Neuronal stem cell (in vitro differentiated cells): ENCODE measurements around the gene TACSTD2.

Source experiments
- DNase-seq: peaks from one replicate; pipeline ENCODE4 v3.0.0-alpha.2; 2013; ENCODE audit warnings: low spot score
- H2AFZ ChIP-seq: one replicate; pipeline ENCODE4 v1.6.1; 2013; ENCODE audit warnings: mild to moderate bottlenecking, low read length, inconsistent platforms
- H2AK5ac ChIP-seq: 2 replicates; pipeline ENCODE4 v1.6.1; 2013; ENCODE audit warnings: low read depth, mild to moderate bottlenecking, inconsistent platforms, low read length, moderate library complexity, mixed read lengths
- H2BK120ac ChIP-seq: 2 replicates; pipeline ENCODE4 v1.6.1; 2013; ENCODE audit warnings: low read depth, mild to moderate bottlenecking, inconsistent platforms, low read length, moderate library complexity, mixed read lengths
- H2BK12ac ChIP-seq: one replicate; pipeline ENCODE4 v1.6.1; 2013; ENCODE audit warnings: low read length, inconsistent platforms
- H2BK15ac ChIP-seq: 2 replicates; pipeline ENCODE4 v1.6.1; 2013; ENCODE audit warnings: mild to moderate bottlenecking, low read length, inconsistent platforms, mixed read lengths
- H2BK5ac ChIP-seq: one replicate; pipeline ENCODE4 v1.6.1; 2013; ENCODE audit warnings: inconsistent platforms, mild to moderate bottlenecking, low read length, moderate library complexity
- H3K14ac ChIP-seq: one replicate; pipeline ENCODE4 v1.6.1; 2013; ENCODE audit warnings: low read length, inconsistent platforms
- H3K18ac ChIP-seq: 2 replicates; pipeline ENCODE4 v1.6.1; 2013; ENCODE audit warnings: low read length, inconsistent platforms
- H3K23ac ChIP-seq: 2 replicates; pipeline ENCODE4 v1.6.1; 2013; ENCODE audit warnings: low read depth, mild to moderate bottlenecking, mixed read lengths, low read length, inconsistent platforms; ENCODE audit not compliant: poor library complexity
- H3K27ac ChIP-seq: replicated peaks from 3 replicates; pipeline ENCODE4 v1.5.1; 2013; ENCODE audit warnings: low read length, inconsistent platforms
- H3K27me3 ChIP-seq, 3 experiments: 2 replicates each; pipeline ENCODE4 v1.6.1; 2013; ENCODE audit warnings: low read length in 3 of 3, mild to moderate bottlenecking in 2 of 3, inconsistent platforms in 1 of 3, low read depth in 1 of 3, mixed read lengths in 1 of 3, moderate library complexity in 1 of 3; ENCODE audit not compliant: control insufficient read depth in 3 of 3, insufficient read depth in 3 of 3
- H3K36me3 ChIP-seq, 2 donors: replicated peaks in 1 of 2; 2 replicates each; pipeline ENCODE4 v1.6.1; 2013; ENCODE audit warnings: low read length in 2 of 2; ENCODE audit not compliant: control insufficient read depth in 2 of 2, insufficient read depth in 2 of 2
- H3K4ac ChIP-seq: 2 replicates; pipeline ENCODE4 v1.6.1; 2013; ENCODE audit warnings: inconsistent platforms, mild to moderate bottlenecking, low read length, moderate library complexity
- H3K4me1 ChIP-seq, 2 donors: 1 replicate in 1 of 2; 2 replicates in 1 of 2; pipeline ENCODE4 v1.6.1; 2013; ENCODE audit warnings: low read length in 2 of 2, low read depth in 1 of 2; ENCODE audit not compliant: control insufficient read depth in 2 of 2, insufficient read depth in 1 of 2
- H3K4me2 ChIP-seq: one replicate; pipeline ENCODE4 v1.6.1; 2013; ENCODE audit warnings: mild to moderate bottlenecking, low read length, inconsistent platforms; ENCODE audit not compliant: insufficient read depth, poor library complexity, severe bottlenecking
- H3K4me3 ChIP-seq, 2 donors: 2 replicates each; pipeline ENCODE4 v1.5.1; 2013; ENCODE audit warnings: low read length in 2 of 2, mild to moderate bottlenecking in 2 of 2, inconsistent platforms in 1 of 2, moderate library complexity in 1 of 2
- H3K79me1 ChIP-seq: one replicate; pipeline ENCODE4 v1.6.1; 2013; ENCODE audit warnings: low read depth, mild to moderate bottlenecking, inconsistent platforms, low read length, moderate library complexity
- H3K9ac ChIP-seq: one replicate; pipeline ENCODE4 v1.6.1; 2013; ENCODE audit warnings: mild to moderate bottlenecking, low read depth, low read length, inconsistent platforms; ENCODE audit not compliant: poor library complexity
- H3K9me3 ChIP-seq, 2 donors: replicated peaks in 1 of 2; 2 replicates each; pipeline versions ENCODE3 to v1.6.1; 2013; ENCODE audit warnings: low read length in 2 of 2, mild to moderate bottlenecking in 2 of 2, inconsistent platforms in 1 of 2, low read depth in 1 of 2, mixed read lengths in 1 of 2, moderate library complexity in 1 of 2; ENCODE audit not compliant: control insufficient read depth in 2 of 2, insufficient read depth in 1 of 2
- H4K8ac ChIP-seq: one replicate; pipeline ENCODE4 v1.6.1; 2013; ENCODE audit warnings: low read depth, mild to moderate bottlenecking, inconsistent platforms, low read length, moderate library complexity
- H4K91ac ChIP-seq: one replicate; pipeline ENCODE4 v1.6.1; 2013; ENCODE audit warnings: low read length, low read depth, mild to moderate bottlenecking, inconsistent platforms; ENCODE audit not compliant: poor library complexity
- WGBS, 2 donors: extraction: QIAGEN DNeasy Blood & Tissue Kit; methylation state at CpG; one replicate each; pipeline ENCODE4 v1.1.7; 2013; ENCODE audit warnings: missing lambda C conversion rate in 2 of 2, mixed read lengths in 1 of 2; ENCODE audit not compliant: insufficient read length in 2 of 2, insufficient replicate concordance in 1 of 2; ENCODE audit errors: extremely low coverage in 2 of 2; 5-methylcytosine and 5-hydroxymethylcytosine counted together

TACSTD2 gene

GRCh38 chr1:58576325-58576726 is 726 bp downstream of the TACSTD2 start:
- Histone ChIP-seq H3K4me1 (peaks cover 5 to 7% of the 10 kb centered on the region in 2 donors), H3K27ac (no peak overlapping the region), H3K14ac (peak overlapping the region; percentile 91), H3K23ac (peak overlapping the region; percentile 86), H2BK12ac (no peak overlapping the region), H4K8ac (no peak overlapping the region), H3K36me3 (no peaks in the 10 kb centered on the region), H3K18ac (peak overlapping the region; percentile 95), H3K79me1 (no peaks in the 10 kb centered on the region), H3K9ac (no peak overlapping the region), H2BK120ac (no peak overlapping the region), H3K9me3 (peaks cover 0 to 5% of the 10 kb centered on the region in 2 donors), H3K4me3 (peak overlapping the region in 1 of 2 donors; percentile 75), H2BK15ac (no peak overlapping the region), H2BK5ac (no peak overlapping the region), H3K4ac (no peak overlapping the region), H3K4me2 (no peak overlapping the region), H2AFZ (no peak overlapping the region), H2AK5ac (peak overlapping the region; percentile 88), H3K27me3 (peaks cover 0 to 22% (median 15%) of the 10 kb centered on the region in 3 experiments), H4K91ac (peak overlapping the region; percentile 35)
- WGBS, 2 donors = no CpG with 5 or more reads among the region's 43 CpGs
- DNase-seq = no peak

- Histone ChIP-seq H3K14ac (no peak overlapping the region), H3K23ac (peak overlapping the region; percentile 34), H3K27ac (no peak overlapping the region), H3K9me3 (peaks cover 0 to 5% of the 10 kb centered on the region in 2 donors), H2BK12ac (no peak overlapping the region), H3K4me2 (no peak overlapping the region), H3K18ac (no peak overlapping the region), H3K4me3 (no peak overlapping the region), H3K9ac (no peak overlapping the region), H3K27me3 (peaks cover 0 to 22% (median 15%) of the 10 kb centered on the region in 3 experiments), H2BK15ac (no peak overlapping the region), H4K91ac (no peak overlapping the region), H3K4ac (no peak overlapping the region), H2BK5ac (no peak overlapping the region), H4K8ac (no peak overlapping the region), H3K36me3 (no peaks in the 10 kb centered on the region), H3K4me1 (peaks cover 5 to 7% of the 10 kb centered on the region in 2 donors), H2BK120ac (no peak overlapping the region), H3K79me1 (no peaks in the 10 kb centered on the region), H2AFZ (no peak overlapping the region), H2AK5ac (peak overlapping the region; percentile 88)
- DNase-seq = no peak
- WGBS, 2 donors = no CpG with 5 or more reads among the region's 32 CpGs
Observed at GRCh38 chr1:58575551-58576324, 1.3 kb downstream of the TACSTD2 start.

- Histone ChIP-seq H3K18ac (no peak overlapping the region), H2BK12ac (no peak overlapping the region), H3K4me2 (no peak overlapping the region), H3K4me3 (no peak overlapping the region), H3K27ac (no peak overlapping the region), H4K8ac (no peak overlapping the region), H2BK120ac (no peak overlapping the region), H3K9me3 (peaks cover 0 to 5% of the 10 kb centered on the region in 2 donors), H3K36me3 (no peaks in the 10 kb centered on the region), H2BK15ac (no peak overlapping the region), H3K79me1 (no peaks in the 10 kb centered on the region), H3K4me1 (peaks cover 3 to 7% of the 10 kb centered on the region in 2 donors), H3K4ac (no peak overlapping the region), H4K91ac (no peak overlapping the region), H2AFZ (no peak overlapping the region), H3K14ac (no peak overlapping the region), H2BK5ac (no peak overlapping the region), H3K9ac (no peak overlapping the region), H3K27me3 (peaks cover 0 to 22% (median 15%) of the 10 kb centered on the region in 3 experiments), H3K23ac (no peak overlapping the region), H2AK5ac (no peak overlapping the region)
- WGBS, 2 donors = no CpG with 5 or more reads among the region's 2 CpGs
- DNase-seq = no peak
Observed at GRCh38 chr1:58574816-58575215, 2.2 kb downstream of the TACSTD2 start.

GRCh38 chr1:58573705-58574591 is 3.1 kb downstream of the TACSTD2 start:
- Histone ChIP-seq H3K18ac (no peak overlapping the region), H2AK5ac (no peak overlapping the region), H2BK5ac (no peak overlapping the region), H3K79me1 (no peaks in the 10 kb centered on the region), H3K4me1 (peaks cover 3 to 7% of the 10 kb centered on the region in 2 donors), H3K4me2 (no peak overlapping the region), H3K4ac (no peak overlapping the region), H3K14ac (no peak overlapping the region), H2AFZ (no peak overlapping the region), H3K23ac (no peak overlapping the region), H4K91ac (no peak overlapping the region), H3K4me3 (no peak overlapping the region), H2BK15ac (no peak overlapping the region), H2BK12ac (no peak overlapping the region), H3K36me3 (no peaks in the 10 kb centered on the region), H4K8ac (no peak overlapping the region), H3K27me3 (peaks cover 0 to 22% (median 15%) of the 10 kb centered on the region in 3 experiments), H3K27ac (no peak overlapping the region), H3K9me3 (peaks cover 0 to 5% of the 10 kb centered on the region in 2 donors), H3K9ac (no peak overlapping the region), H2BK120ac (no peak overlapping the region)
- no CpG with 5 or more reads among the region's 4 CpGs for WGBS, 2 donors
- no peak for DNase-seq
